HFFc6 (cell line): ENCODE results near the gene MRPS9. TPM values are rescaled to one million over a fixed set of nuclear protein-coding genes. Genes with fewer than 3 reads are reported as not detected.

ENCODE experiments used
- DNase-seq: peaks from one replicate; pipeline ENCODE4 v3.0.0-alpha.2; 2018
- H3K27ac Mint-ChIP-seq: 2 replicates; pipeline ENCODE4 v1.8.0; 2020; ENCODE audit warnings: mild to moderate bottlenecking, mixed read lengths
- H3K27me3 Mint-ChIP-seq: 2 replicates; pipeline ENCODE4 v1.8.0; 2021; ENCODE audit warnings: mild to moderate bottlenecking, moderate library complexity, mixed read lengths; ENCODE audit not compliant: insufficient read depth
- H3K36me3 Mint-ChIP-seq: 2 replicates; pipeline ENCODE4 v1.8.0; 2021; ENCODE audit warnings: low read depth, mixed read lengths
- H3K4me1 Mint-ChIP-seq: 2 replicates; pipeline ENCODE4 v1.8.0; 2020; ENCODE audit warnings: low read depth, mixed read lengths
- H3K4me3 Mint-ChIP-seq: 2 replicates; pipeline ENCODE4 v1.8.0; 2020; ENCODE audit warnings: mild to moderate bottlenecking, moderate library complexity, mixed read lengths
- H3K9me3 Mint-ChIP-seq: 2 replicates; pipeline ENCODE4 v1.8.0; 2020; ENCODE audit warnings: mild to moderate bottlenecking, mixed read lengths
- total RNA-seq, 6 experiments: library from RNA; stranded (reverse); fragmentation: NEBNext Ultra II Directional; extraction: Animal tissue kit (Norgen Biotek cat#: 25700); gene quantifications; 2 replicates in 1 of 6; 3 replicates in 5 of 6; pipeline ENCODE4 v1.2.3, GENCODE V29; 2021
- TF ChIP-seq, protein P1 (sequence below): fragments of 200-600 bp; sonication (generic); IDR thresholded peaks from 2 replicates; pipeline ENCODE4 v1.5.0; 2021; ENCODE audit warnings: antibody characterized with exemption, mild to moderate bottlenecking

Gene MRPS9
- total RNA-seq, 6 experiments from 2014 or later: 20.4 to 33.0 (median 28.0) TPM

DNA sequence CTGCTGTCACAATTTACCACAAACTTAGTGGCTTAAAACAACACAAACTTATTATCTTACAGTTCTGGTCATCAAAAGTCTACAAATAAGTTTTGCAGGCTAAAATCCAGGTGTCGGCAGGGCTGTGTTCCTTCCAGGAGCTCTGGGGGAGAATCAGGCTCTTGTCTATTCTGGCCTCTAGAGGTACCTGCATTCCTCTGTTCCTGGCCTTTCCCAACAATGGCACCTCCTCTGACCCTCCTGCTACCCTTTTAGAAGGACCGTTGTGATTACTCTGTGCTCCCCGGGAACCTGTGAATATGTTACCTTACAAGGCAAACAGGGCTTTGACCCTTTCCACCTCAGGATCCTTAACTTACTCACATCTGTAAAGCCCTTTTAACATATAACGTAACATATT lies 98.5 kb downstream of the MRPS9 start:
- TF ChIP-seq, protein P1, sequence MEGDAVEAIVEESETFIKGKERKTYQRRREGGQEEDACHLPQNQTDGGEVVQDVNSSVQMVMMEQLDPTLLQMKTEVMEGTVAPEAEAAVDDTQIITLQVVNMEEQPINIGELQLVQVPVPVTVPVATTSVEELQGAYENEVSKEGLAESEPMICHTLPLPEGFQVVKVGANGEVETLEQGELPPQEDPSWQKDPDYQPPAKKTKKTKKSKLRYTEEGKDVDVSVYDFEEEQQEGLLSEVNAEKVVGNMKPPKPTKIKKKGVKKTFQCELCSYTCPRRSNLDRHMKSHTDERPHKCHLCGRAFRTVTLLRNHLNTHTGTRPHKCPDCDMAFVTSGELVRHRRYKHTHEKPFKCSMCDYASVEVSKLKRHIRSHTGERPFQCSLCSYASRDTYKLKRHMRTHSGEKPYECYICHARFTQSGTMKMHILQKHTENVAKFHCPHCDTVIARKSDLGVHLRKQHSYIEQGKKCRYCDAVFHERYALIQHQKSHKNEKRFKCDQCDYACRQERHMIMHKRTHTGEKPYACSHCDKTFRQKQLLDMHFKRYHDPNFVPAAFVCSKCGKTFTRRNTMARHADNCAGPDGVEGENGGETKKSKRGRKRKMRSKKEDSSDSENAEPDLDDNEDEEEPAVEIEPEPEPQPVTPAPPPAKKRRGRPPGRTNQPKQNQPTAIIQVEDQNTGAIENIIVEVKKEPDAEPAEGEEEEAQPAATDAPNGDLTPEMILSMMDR: no peak
- H3K27ac Mint-ChIP-seq: no peak overlapping the region

DNA sequence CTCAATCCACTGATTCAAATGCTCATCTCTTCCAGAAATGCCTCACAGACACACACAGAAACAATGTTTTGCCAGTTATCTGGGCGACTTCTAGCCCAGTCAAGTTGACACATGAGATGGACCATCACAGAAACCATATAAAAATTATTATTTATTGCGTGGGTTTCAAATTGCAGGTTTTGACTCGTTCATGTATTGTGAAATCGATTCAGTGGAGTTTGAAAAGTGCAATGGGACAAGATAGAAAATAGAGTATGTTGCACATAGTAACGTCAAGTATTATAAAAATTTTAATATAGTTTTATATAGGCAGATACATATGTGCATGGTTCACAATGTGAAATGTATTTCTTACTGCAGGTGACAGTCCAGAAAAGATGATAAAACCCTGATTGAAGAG lies 100.8 kb downstream of the MRPS9 start:
- TF ChIP-seq, protein P1: no peak
- Mint-ChIP-seq H3K9me3 (no peaks in the 10 kb centered on the region), H3K4me1 (no peaks in the 10 kb centered on the region), H3K4me3 (no peak overlapping the region), H3K36me3 (no peaks in the 10 kb centered on the region), H3K27me3 (peaks cover 32% of the 10 kb centered on the region), H3K27ac (no peak overlapping the region)
- DNase-seq: no peak

More for the DNA sequence above, 98.5 kb downstream of the MRPS9 start:
- no peaks in the 10 kb centered on the region for H3K4me1 Mint-ChIP-seq
- DNase-seq: no peak
- H3K27me3 Mint-ChIP-seq: peaks cover 20% of the 10 kb centered on the region
- no peaks in the 10 kb centered on the region for H3K9me3 Mint-ChIP-seq
- no peak overlapping the region for H3K4me3 Mint-ChIP-seq
- H3K36me3 Mint-ChIP-seq: no peaks in the 10 kb centered on the region

DNA sequence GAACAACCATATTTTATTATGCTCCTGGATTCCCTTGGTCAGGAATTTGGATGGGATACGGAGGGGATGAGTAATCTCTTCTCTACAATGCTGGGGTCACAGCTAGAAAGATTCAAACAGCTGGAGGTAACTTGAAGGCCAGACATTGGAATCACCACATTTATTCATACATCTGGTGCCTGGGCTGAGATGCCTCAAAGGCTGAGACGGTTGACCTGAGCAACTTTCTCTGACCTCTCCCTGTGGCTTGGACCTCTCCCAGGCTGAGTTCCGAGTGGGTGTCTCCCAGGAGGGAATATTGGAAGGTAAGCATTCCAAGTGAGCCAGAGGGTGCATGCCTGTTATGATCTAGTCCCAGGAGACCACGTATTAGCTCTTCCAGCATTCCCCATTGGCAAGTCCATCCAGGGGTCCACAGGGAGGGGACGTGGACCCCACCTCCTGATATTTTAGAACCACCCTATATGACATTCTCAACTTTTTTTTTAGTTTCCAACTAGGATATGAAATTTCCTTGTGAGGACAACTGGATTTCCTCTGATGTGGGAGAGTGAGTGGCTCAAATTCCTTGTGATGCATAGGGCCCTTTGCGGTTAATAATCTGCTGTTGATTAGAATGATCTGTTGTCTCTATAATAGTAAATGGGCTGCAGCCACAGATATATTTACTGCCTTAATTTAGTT lies 101.8 kb downstream of the MRPS9 start:
- no peaks in the 10 kb centered on the region for H3K9me3 Mint-ChIP-seq
- H3K27ac Mint-ChIP-seq: no peak overlapping the region
- no peaks in the 10 kb centered on the region; the same call in 1 of the 2 replicates for H3K4me1 Mint-ChIP-seq
- H3K27me3 Mint-ChIP-seq: peaks cover 37% of the 10 kb centered on the region
- no peak for DNase-seq
- H3K4me3 Mint-ChIP-seq: no peak overlapping the region
- H3K36me3 Mint-ChIP-seq: no peaks in the 10 kb centered on the region
- TF ChIP-seq, protein P1: no peak

DNA sequence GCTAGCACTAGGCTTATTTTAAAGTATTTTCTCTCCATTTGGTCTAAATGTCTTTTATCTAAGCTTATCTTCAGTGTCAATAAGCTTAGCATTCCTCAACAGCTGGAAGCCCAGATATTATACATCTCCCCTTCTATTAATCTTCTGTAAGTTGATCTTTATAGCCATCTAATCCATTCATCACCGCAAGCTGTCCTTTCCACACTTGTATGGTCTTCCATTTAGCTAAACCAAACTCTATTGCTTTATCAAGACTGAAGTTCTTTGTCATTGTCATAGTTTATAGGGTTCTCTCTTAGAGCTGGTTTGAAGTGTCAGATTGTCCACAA lies 102.3 kb downstream of the MRPS9 start:
- no peaks in the 10 kb centered on the region; the same call in 1 of the 2 replicates for H3K4me1 Mint-ChIP-seq
- H3K36me3 Mint-ChIP-seq: no peaks in the 10 kb centered on the region
- no peak for DNase-seq
- H3K9me3 Mint-ChIP-seq: no peaks in the 10 kb centered on the region
- H3K27me3 Mint-ChIP-seq: peaks cover 40% of the 10 kb centered on the region
- TF ChIP-seq, protein P1: no peak
- H3K27ac Mint-ChIP-seq: no peak overlapping the region
- no peak overlapping the region for H3K4me3 Mint-ChIP-seq

DNA sequence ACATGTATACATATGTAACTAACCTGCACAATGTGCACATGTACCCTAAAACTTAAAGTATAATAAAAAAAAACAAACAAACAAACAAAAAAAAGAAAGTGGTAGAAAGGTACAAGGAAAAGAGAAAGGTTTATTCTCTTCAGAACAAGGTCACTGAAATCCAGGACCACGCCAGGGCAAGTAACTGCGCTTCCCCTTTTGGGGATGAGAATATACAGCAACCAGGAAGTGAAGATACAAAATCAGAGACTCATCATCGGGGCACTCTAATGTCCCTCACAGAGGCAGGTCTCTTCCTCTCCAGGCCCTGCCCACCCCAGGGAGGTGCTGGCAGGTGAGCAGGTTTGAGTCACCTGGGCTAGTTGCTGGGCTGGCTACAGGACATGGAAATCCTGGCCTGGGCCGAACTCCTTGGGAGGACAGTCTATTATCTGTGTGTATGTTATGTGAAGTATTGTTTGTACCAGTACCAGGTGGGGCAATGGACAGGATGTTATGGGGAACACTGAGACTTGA lies 103.3 kb downstream of the MRPS9 start:
- Mint-ChIP-seq H3K4me1 (no peaks in the 10 kb centered on the region; the same call in 1 of the 2 replicates), H3K27me3 (peaks cover 46% of the 10 kb centered on the region), H3K27ac (no peak overlapping the region), H3K4me3 (no peak overlapping the region), H3K36me3 (no peaks in the 10 kb centered on the region), H3K9me3 (no peaks in the 10 kb centered on the region)
- no peak for DNase-seq
- TF ChIP-seq, protein P1: no peak
